Omental fat pad (tissue), 4 donors: ENCODE results near the gene MOB1B. TPM values are rescaled to one million over a fixed set of nuclear protein-coding genes. Genes with fewer than 3 reads are reported as not detected.

ENCODE experiments used
- ATAC-seq: fragments of 150-250 bp; one replicate; pipeline ENCODE4 v1.9.1; 2016; ENCODE audit warnings: mild to moderate bottlenecking, moderate library complexity; ENCODE audit not compliant: low FRiP score
- DNase-seq: peaks from one replicate; pipeline ENCODE4 v3.0.0-alpha.2; 2019; ENCODE audit warnings: low spot score
- CTCF ChIP-seq, 3 donors: fragments of 450-650 bp; IDR thresholded peaks; one replicate each; pipeline ENCODE4 v1.5.1; 2016 to 2017; ENCODE audit warnings: antibody characterized with exemption in 3 of 3, mild to moderate bottlenecking in 3 of 3, moderate library complexity in 2 of 3
- total RNA-seq, 4 donors: library from RNA; depleted of rRNA; stranded (reverse); fragments of >200 nt; gene quantifications; one replicate each; pipeline ENCODE4 v1.1.0, GENCODE V29; 2016

MOB1B gene
- total RNA-seq, 4 donors from 2014 or later, result 11.0 to 19.7 (median 13.8) TPM

DNA sequence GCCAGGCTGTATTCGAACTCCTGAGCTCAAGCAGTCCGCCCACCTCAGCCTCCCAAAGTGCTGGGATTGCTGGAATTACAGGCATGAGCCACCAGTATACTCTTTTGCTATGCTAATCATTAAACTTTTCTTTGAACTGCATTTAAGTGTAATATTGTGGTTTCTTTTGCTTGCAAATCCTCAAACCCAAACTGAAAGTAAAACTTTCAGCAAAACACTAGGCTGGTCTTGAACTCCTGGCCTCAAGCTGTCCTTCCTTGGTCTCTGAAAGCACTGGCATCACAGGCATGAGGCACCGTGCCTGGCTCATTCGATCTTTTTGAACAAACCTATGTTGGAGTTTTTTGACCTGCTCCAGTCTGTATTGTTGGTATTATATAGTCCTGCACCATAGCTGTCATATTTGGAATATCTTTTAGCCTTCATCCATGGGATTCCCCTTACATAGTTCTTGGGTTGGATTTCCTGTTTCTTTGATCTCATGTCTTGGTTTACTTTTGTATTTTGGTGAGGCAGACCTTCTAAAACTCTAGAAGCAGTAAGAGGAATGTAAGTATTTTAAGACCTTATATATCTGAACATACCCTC is 34.1 kb downstream of the MOB1B start:
- TF ChIP-seq CTCF (IDR thresholded peaks at IDR 0.05), result no peak
- DNase-seq (no peak), ATAC-seq (no peak)

GRCh38 chr4:70938086-70938485 is 35.9 kb downstream of the MOB1B start:
- no peak for DNase-seq
- TF ChIP-seq CTCF (IDR thresholded peaks at IDR 0.05), result no peak
- no peak for ATAC-seq

DNA sequence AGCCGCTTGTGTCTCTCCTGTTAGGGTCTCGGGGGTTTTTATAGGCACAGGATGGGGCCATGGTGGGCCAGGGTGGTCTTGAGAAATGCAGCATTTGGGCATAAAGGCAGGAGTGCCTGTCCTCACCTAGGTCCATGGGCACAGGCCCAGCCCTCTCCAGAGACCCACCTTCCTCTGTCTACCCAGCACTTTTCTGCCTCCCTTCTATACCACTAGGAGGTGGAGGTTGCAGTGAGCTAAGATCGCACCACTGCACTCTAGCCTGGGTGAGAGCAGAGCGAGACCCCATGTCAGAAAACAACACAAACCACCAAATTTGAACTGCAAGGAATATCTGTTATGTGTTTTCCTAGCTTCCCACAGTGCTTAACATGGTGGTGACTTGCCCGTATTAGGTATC is 38.0 kb downstream of the MOB1B start:
- ATAC-seq (no peak), DNase-seq (no peak)
- no peak for TF ChIP-seq CTCF (IDR thresholded peaks at IDR 0.05)

- no peak for DNase-seq
- TF ChIP-seq CTCF (IDR thresholded peaks at IDR 0.05), result no peak
- ATAC-seq, result no peak
Observed at GRCh38 chr4:70943114-70943513, 40.9 kb downstream of the MOB1B start.

- no peak for DNase-seq
- TF ChIP-seq CTCF (IDR thresholded peaks at IDR 0.05), result no peak
- peak; percentile 28 for ATAC-seq
Observed at GRCh38 chr4:70945046-70945445, 42.9 kb downstream of the MOB1B start.

- DNase-seq (no peak), ATAC-seq (no peak)
- TF ChIP-seq CTCF (IDR thresholded peaks at IDR 0.05), result no peak
Observed at GRCh38 chr4:70945452-70946055, 43.4 kb downstream of the MOB1B start.

GRCh38 chr4:70946939-70947338 is 44.8 kb downstream of the MOB1B start:
- ATAC-seq (no peak), DNase-seq (no peak)
- no peak for TF ChIP-seq CTCF (IDR thresholded peaks at IDR 0.05)
